ENCODE measurements around the gene WWOX.

The WWOX gene

DNA sequence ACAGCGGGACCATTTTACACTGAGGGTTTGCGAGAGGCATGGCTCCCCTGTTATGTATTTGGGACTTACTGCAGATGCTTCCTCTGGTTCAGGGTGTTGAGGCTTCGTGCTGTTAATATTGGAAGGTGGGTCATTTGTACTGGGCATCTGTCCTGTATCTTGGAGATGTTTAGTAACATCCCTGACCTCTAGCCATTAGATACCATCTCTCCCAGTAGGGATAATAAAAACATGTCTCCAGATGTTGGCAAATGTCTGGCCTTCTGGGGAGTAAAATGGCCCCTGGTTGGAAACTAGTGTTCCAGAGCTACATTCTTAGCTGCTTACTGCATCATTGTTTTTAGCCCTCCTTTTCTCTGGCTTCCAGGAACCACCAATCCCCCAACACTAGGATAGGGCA is 388.0 kb downstream of the WWOX start:
- Histone ChIP-seq H3K36me3 (ENCODE audit: insufficient read depth) (no peaks in the 10 kb centered on the region), H3K4me3 (IDR thresholded peaks at IDR 0.05; ENCODE audit: insufficient read depth, low read depth, low read length) (no peak overlapping the region)

DNA sequence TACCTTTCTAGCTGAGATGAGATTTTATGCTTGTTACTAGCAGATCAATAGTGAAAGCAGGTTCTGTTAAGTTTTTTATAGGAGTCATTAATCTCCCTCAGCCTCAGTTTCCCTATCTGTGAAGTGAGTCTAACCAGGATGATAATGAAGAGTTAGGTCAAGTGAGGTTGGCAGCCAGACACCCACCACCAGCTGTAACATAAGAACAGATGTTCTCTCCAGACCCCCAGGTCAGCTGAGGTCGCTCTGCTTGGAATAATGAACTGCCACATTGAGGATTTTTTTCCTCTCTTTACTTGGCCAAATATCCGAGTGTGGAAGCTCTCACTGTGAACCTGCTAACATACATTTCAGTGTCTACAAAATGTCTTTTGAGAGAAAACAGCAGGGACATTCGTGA is 389.6 kb downstream of the WWOX start:
- no peak overlapping the region for H3K27ac ChIP-seq
- H3K4me1 ChIP-seq (ENCODE audit: low read depth, poor library complexity, severe bottlenecking): no peaks in the 10 kb centered on the region
- H3K36me3 ChIP-seq (ENCODE audit: insufficient read depth): no peaks in the 10 kb centered on the region
- no peak overlapping the region for H3K4me2 ChIP-seq
- no peaks in the 10 kb centered on the region for H3K27me3 ChIP-seq (ENCODE audit: insufficient read depth, low read depth)
- no peak overlapping the region for H3K4me3 ChIP-seq (IDR thresholded peaks at IDR 0.05; ENCODE audit: insufficient read depth, low read depth, low read length)
- H2AFZ ChIP-seq (ENCODE audit: low read depth): no peak overlapping the region
- H3K9ac ChIP-seq: no peak overlapping the region
- H4K20me1 ChIP-seq (ENCODE audit: insufficient read depth): no peaks in the 10 kb centered on the region
- TF ChIP-seq, protein P1, sequence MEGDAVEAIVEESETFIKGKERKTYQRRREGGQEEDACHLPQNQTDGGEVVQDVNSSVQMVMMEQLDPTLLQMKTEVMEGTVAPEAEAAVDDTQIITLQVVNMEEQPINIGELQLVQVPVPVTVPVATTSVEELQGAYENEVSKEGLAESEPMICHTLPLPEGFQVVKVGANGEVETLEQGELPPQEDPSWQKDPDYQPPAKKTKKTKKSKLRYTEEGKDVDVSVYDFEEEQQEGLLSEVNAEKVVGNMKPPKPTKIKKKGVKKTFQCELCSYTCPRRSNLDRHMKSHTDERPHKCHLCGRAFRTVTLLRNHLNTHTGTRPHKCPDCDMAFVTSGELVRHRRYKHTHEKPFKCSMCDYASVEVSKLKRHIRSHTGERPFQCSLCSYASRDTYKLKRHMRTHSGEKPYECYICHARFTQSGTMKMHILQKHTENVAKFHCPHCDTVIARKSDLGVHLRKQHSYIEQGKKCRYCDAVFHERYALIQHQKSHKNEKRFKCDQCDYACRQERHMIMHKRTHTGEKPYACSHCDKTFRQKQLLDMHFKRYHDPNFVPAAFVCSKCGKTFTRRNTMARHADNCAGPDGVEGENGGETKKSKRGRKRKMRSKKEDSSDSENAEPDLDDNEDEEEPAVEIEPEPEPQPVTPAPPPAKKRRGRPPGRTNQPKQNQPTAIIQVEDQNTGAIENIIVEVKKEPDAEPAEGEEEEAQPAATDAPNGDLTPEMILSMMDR (conservative IDR thresholded peaks at IDR 0.05; ENCODE audit: low read depth, low read length): no peak
- no peaks in the 10 kb centered on the region for H3K79me2 ChIP-seq (ENCODE audit: insufficient read depth, low read depth)

More for the DNA sequence above, 388.0 kb downstream of the WWOX start:
- TF ChIP-seq, protein P1 (conservative IDR thresholded peaks at IDR 0.05; ENCODE audit: low read depth, low read length): no peak
- no peak overlapping the region for H3K4me2 ChIP-seq
- no peak overlapping the region for H3K27ac ChIP-seq
- no peak overlapping the region for H3K9ac ChIP-seq
- no peaks in the 10 kb centered on the region for H3K4me1 ChIP-seq (ENCODE audit: low read depth, poor library complexity, severe bottlenecking)
- no peaks in the 10 kb centered on the region for H4K20me1 ChIP-seq (ENCODE audit: insufficient read depth)
- H3K27me3 ChIP-seq (ENCODE audit: insufficient read depth, low read depth): no peaks in the 10 kb centered on the region
- H2AFZ ChIP-seq (ENCODE audit: low read depth): no peak overlapping the region
- no peaks in the 10 kb centered on the region for H3K79me2 ChIP-seq (ENCODE audit: insufficient read depth, low read depth)

DNA sequence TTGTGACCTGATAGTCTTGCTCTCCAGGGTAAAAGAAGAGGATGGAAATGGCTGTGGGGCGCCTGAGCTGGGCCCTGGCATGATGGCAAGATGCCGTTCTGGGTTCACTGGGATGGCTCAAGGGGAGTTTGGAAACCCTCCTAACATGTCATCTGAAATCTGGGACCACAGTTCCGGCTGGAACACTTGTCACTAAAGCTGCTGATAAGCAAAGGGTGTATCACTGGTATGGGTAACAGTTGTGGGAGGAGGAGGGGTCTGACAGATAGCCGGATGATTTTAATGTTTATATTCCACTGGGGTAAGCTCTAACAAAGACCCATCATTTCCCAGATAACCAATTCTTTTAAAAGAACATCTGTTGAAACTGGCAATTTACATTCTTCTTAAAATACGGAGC is 390.2 kb downstream of the WWOX start:
- H3K4me3 ChIP-seq (IDR thresholded peaks at IDR 0.05; ENCODE audit: insufficient read depth, low read depth, low read length): no peak overlapping the region
- H4K20me1 ChIP-seq (ENCODE audit: insufficient read depth): no peaks in the 10 kb centered on the region
- H3K27ac ChIP-seq: no peak overlapping the region
- H3K4me1 ChIP-seq (ENCODE audit: low read depth, poor library complexity, severe bottlenecking): no peaks in the 10 kb centered on the region
- no peaks in the 10 kb centered on the region for H3K36me3 ChIP-seq (ENCODE audit: insufficient read depth)
- no peak overlapping the region for H3K4me2 ChIP-seq
- H3K79me2 ChIP-seq (ENCODE audit: insufficient read depth, low read depth): no peaks in the 10 kb centered on the region
- TF ChIP-seq, protein P1 (conservative IDR thresholded peaks at IDR 0.05; ENCODE audit: low read depth, low read length): no peak
- no peaks in the 10 kb centered on the region for H3K27me3 ChIP-seq (ENCODE audit: insufficient read depth, low read depth)
- no peak overlapping the region for H3K9ac ChIP-seq
- H2AFZ ChIP-seq (ENCODE audit: low read depth): no peak overlapping the region

DNA sequence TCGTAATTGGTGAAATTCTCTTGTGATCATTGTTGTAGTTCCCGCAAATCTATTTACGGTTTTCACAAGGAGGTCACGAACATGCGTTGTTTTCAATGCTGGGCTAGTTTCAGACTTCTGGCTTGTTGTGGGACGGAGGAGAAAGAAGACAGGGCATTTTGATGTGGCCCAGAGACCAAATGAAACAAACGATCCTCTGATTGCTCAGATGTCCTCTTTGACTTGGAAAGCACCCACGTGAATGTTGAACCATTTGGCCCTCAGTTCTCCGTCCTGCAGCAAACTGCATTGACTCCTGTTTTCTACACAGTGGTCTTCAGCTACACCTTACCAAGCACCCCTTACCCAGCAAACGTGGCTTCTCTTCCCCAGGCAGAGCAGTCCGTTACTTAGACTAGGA is 391.0 kb downstream of the WWOX start:
- Histone ChIP-seq H3K27me3 (ENCODE audit: insufficient read depth, low read depth) (no peaks in the 10 kb centered on the region), H3K27ac (no peak overlapping the region), H3K9ac (no peak overlapping the region), H3K36me3 (ENCODE audit: insufficient read depth) (no peaks in the 10 kb centered on the region), H4K20me1 (ENCODE audit: insufficient read depth) (no peaks in the 10 kb centered on the region), H3K4me1 (ENCODE audit: low read depth, poor library complexity, severe bottlenecking) (no peaks in the 10 kb centered on the region), H3K4me3 (IDR thresholded peaks at IDR 0.05; ENCODE audit: insufficient read depth, low read depth, low read length) (no peak overlapping the region), H3K79me2 (ENCODE audit: insufficient read depth, low read depth) (no peaks in the 10 kb centered on the region), H3K4me2 (no peak overlapping the region), H2AFZ (ENCODE audit: low read depth) (no peak overlapping the region)
- TF ChIP-seq, protein P1 (conservative IDR thresholded peaks at IDR 0.05; ENCODE audit: low read depth, low read length): no peak

Data from KMS-11 (cell line).